Large intestine (tissue), 12 donors: Measurements from ENCODE around the gene DLEU7. TPM values are rescaled to one million over a fixed set of nuclear protein-coding genes. Genes with fewer than 3 reads are reported as not detected.

Experiments used
- DNase-seq, 2 donors: peaks; one replicate each; pipeline versions ENCODE4 v3.0.0 to v3.0.0-alpha.2; 2013
- H3K27ac ChIP-seq: one replicate; pipeline ENCODE4 v1.5.1; 2013; ENCODE audit warnings: low read length
- H3K27me3 ChIP-seq: 2 replicates; pipeline ENCODE4 v1.6.1; 2013; ENCODE audit warnings: low read length; ENCODE audit not compliant: control insufficient read depth, insufficient read depth
- H3K36me3 ChIP-seq: 2 replicates; pipeline ENCODE4 v1.6.1; 2013; ENCODE audit warnings: low read length; ENCODE audit not compliant: control insufficient read depth, insufficient read depth
- H3K4me1 ChIP-seq: one replicate; pipeline ENCODE4 v1.6.1; 2013; ENCODE audit warnings: low read length; ENCODE audit not compliant: control insufficient read depth, insufficient read depth
- H3K4me3 ChIP-seq: one replicate; pipeline ENCODE4 v1.5.1; 2013; ENCODE audit warnings: low read length
- H3K9me3 ChIP-seq: one replicate; pipeline ENCODE4 v1.6.1; 2013; ENCODE audit warnings: mild to moderate bottlenecking, low read depth, low read length, moderate library complexity; ENCODE audit not compliant: control insufficient read depth
- WGBS: methylation state at CpG from one replicate; pipeline ENCODE4 v1.1.5; 2013; ENCODE audit warnings: low lambda C conversion rate; ENCODE audit not compliant: insufficient coverage; 5-methylcytosine and 5-hydroxymethylcytosine counted together
- long read RNA-seq, 11 donors: transcript quantifications; one replicate each; lab custom pipeline, GENCODE V29; 2026
- polyA plus RNA-seq: library from polyadenylated mRNA; unstranded; fragments of 120-200 nt; gene quantifications from one replicate; pipeline ENCODE4 v1.2.1, GENCODE V29; 2013

The DLEU7 gene
- 0.69 TPM for polyA plus RNA-seq
- long read RNA-seq, donor 1, result 0 reads
- long read RNA-seq, donor 2, result 0 reads
- long read RNA-seq, donor 3, result 0 reads
- long read RNA-seq, donor 4, result 0 reads
- long read RNA-seq, donor 5, result 0 reads
- long read RNA-seq, donor 6, partial matches to known transcripts, result 0 of 1 reads
- long read RNA-seq, donor 6, other reads (novel, unspliced or antisense), result 0 of 1 reads
- long read RNA-seq, donor 7, result 0 reads
- long read RNA-seq, donor 8, result 0 reads
- long read RNA-seq, donor 9, partial matches to known transcripts, result 0 of 1 reads
- long read RNA-seq, donor 9, other reads (novel, unspliced or antisense), result 0 of 1 reads
- long read RNA-seq, donor 10, partial matches to known transcripts, result 0 of 1 reads
- long read RNA-seq, donor 10, other reads (novel, unspliced or antisense), result 0 of 1 reads
- long read RNA-seq, donor 11, partial matches to known transcripts, result 0 of 2 reads
- long read RNA-seq, donor 11, other reads (novel, unspliced or antisense), result 0 of 2 reads

DNA sequence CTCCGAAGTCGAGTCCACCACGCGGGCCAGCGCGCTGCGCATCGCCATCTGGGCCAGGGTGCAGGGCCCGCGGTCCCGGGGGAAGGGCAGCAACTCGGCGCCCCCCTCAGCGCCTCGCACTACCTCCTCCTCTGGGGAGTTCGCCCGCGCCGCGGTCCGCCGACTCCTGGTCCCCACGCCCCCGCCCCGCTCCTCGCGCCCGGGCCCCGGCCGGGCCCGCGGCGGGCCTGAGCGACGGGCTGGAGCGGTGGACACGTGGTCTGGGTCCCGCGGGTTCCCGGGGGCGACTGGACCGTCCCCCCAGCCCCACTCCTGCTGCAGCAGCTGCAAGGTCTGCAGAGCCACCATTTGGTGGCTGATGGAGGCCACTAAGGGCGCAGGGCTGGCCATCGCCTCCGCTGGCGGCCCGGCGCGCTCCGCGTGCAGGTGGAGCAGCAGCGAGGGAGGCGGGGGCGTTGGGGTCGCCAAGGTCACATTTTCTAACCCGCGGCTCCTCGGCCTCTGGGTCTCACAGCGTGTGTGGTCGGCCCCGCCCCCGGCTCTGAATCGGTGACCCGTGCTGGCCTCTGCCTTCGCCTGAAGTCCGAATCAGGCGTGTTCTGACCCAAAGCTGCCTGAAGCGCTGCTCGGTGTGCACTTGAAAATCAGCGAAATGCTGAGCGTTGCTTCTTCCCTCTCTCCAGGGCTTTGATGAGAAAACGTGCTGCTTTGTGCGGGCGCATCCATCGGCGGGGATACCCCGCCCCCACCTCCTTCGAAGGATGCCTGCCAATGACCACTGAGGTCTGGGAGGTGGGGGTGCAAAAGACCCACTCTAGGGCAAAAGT is at the start of gene DLEU7:
Gene DLEU7, minus strand, starts transcription at position 436 of the 827 bp plus-strand sequence. Its CDS starts 46 bp downstream, at position 390.
- no CpG with 5 or more reads among the region's 78 CpGs for WGBS
- H3K27me3 ChIP-seq, result peaks cover 20% of the 10 kb centered on the region
- no peaks in the 10 kb centered on the region for H3K9me3 ChIP-seq
- no peak within 1 kb of the TSS for H3K27ac ChIP-seq
- peaks cover 4% of the 10 kb centered on the region for H3K4me1 ChIP-seq
- DNase-seq, result peak in 1 of 2 donors; percentile 4
- H3K36me3 ChIP-seq, result no peaks in the 10 kb centered on the region
- H3K4me3 ChIP-seq, result peak within 1 kb of the TSS; percentile 20

DNA sequence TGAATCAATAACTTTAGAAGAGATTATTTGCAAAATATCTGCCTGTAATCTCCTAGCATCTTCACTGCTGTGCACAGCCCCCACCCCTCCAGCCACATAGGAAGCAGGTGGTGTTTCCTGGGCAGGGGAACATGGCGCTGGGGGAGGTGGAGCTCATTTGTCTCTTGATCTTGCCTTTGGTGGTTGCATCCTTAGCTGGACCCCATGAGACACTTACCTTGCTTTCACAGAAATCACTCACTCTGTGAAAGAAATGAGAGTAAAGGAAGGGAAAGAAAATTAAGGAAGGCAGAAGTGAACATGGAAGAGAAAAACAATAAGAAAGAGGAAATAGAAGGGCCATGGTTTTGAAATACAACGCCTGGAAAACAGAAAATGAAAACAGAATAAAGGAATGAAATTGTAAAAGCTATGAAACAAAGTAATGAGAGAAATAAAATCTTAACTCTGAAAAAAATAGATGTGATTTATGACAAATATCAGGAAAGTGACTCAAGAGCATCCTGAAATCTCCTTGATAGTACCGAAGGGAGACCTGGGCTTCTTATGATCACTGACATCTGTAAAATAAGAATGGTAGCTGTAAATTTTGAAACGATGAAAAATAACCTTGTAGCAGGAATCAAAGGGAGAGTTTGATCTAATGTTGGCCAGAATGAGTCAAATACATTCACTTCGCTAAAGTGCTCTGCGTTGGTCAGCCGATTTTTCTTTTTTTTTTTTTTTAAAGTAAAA is 48.9 kb upstream of the DLEU7 start:
- WGBS, result 90% methylated on average over 3 of the region's 7 CpGs

DNA sequence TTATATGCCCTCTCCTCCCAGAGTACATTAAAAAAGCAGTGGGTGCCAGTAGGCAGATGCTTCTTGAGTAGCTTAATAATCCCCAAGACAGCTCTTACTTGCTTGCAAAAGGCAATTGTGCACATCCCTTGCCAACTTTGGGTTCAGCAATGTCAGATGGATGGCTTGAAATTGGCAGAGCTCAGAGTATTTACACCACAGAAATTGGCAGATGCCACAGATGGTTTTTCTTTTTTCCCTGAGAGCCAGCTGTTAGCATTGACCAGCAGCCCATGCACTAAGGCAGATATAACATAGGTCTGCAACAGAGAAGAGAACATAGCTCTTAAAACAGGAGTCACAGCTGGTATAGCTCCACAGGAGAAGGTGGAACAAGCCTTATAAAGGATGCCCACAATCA is 47.7 kb upstream of the DLEU7 start:
- no peaks in the 10 kb centered on the region for H3K9me3 ChIP-seq
- no peaks in the 10 kb centered on the region for H3K36me3 ChIP-seq
- DNase-seq, result no peak
- H3K27me3 ChIP-seq, result no peaks in the 10 kb centered on the region
- no peaks in the 10 kb centered on the region for H3K4me1 ChIP-seq
- H3K4me3 ChIP-seq, result no peak overlapping the region
- no peak overlapping the region for H3K27ac ChIP-seq

More for the DNA sequence above, 48.9 kb upstream of the DLEU7 start:
- no peak overlapping the region for H3K27ac ChIP-seq
- H3K36me3 ChIP-seq, result no peaks in the 10 kb centered on the region
- no peak overlapping the region for H3K4me3 ChIP-seq
- no peaks in the 10 kb centered on the region for H3K9me3 ChIP-seq
- H3K4me1 ChIP-seq, result no peaks in the 10 kb centered on the region
- H3K27me3 ChIP-seq, result no peaks in the 10 kb centered on the region
- no peak for DNase-seq

- H3K27me3 ChIP-seq, result no peaks in the 10 kb centered on the region
- no peaks in the 10 kb centered on the region for H3K9me3 ChIP-seq
- no peaks in the 10 kb centered on the region for H3K4me1 ChIP-seq
- DNase-seq, result no peak
- H3K27ac ChIP-seq, result no peak overlapping the region
- no peak overlapping the region for H3K4me3 ChIP-seq
- no peaks in the 10 kb centered on the region for H3K36me3 ChIP-seq
- no CpG with 5 or more reads among the region's 1 CpG for WGBS
Observed at GRCh38 chr13:50889317-50889716, 45.8 kb upstream of the DLEU7 start.

GRCh38 chr13:50888362-50888761 is 44.9 kb upstream of the DLEU7 start:
- Histone ChIP-seq H3K9me3 (no peaks in the 10 kb centered on the region), H3K4me3 (no peak overlapping the region), H3K36me3 (no peaks in the 10 kb centered on the region), H3K27ac (no peak overlapping the region), H3K27me3 (no peaks in the 10 kb centered on the region), H3K4me1 (no peaks in the 10 kb centered on the region)
- no peak for DNase-seq
- 25% methylated on average over 1 of the region's 1 CpG for WGBS

DNA sequence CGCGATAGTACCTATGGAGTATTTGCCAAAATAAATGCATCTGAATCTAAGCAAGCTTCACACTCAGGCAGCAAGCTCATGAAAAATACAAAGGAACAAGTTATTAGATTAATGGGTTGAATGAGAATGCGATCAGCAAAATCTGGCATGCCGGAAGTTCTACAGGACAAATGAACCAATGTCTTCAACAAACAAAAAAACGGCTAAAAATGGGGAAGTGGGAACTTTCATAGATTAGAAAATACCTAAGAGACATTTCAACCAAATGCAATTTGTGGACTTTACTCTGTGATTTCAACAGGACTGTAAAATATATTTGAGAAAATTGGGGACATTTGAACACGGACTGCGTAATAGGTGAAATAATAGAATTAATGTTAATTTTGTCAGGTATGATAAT is 43.7 kb upstream of the DLEU7 start:
- WGBS, result 87% methylated on average over 3 of the region's 7 CpGs
- H3K27ac ChIP-seq, result no peak overlapping the region
- no peaks in the 10 kb centered on the region for H3K27me3 ChIP-seq
- DNase-seq, result no peak
- no peak overlapping the region for H3K4me3 ChIP-seq
- H3K36me3 ChIP-seq, result no peaks in the 10 kb centered on the region
- no peaks in the 10 kb centered on the region for H3K4me1 ChIP-seq
- H3K9me3 ChIP-seq, result no peaks in the 10 kb centered on the region

DNA sequence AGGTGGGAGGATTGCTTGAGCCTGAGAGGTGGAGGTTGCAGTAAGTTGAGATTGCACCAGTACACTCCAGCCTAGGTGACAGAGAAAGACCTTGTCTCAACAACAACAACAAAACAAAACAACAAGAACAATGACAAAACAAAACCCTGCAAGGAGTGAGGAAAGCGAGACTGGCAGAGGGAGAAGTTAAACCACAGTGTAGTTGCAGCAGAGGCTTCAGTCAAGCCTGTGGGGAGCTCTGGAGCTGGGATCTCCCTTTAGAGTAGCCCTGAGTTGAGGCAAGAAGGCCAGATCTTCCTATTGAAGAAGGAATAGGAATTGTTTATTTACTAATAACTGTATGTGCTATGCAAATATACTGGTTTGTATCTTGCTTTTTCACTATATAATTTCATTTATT is 40.8 kb upstream of the DLEU7 start:
- DNase-seq, result no peak
- no peak overlapping the region for H3K27ac ChIP-seq
- H3K4me1 ChIP-seq, result no peaks in the 10 kb centered on the region
- H3K4me3 ChIP-seq, result no peak overlapping the region
- no peaks in the 10 kb centered on the region for H3K36me3 ChIP-seq
- WGBS, result no CpG with 5 or more reads among the region's 1 CpG
- H3K9me3 ChIP-seq, result no peaks in the 10 kb centered on the region
- no peaks in the 10 kb centered on the region for H3K27me3 ChIP-seq

DNA sequence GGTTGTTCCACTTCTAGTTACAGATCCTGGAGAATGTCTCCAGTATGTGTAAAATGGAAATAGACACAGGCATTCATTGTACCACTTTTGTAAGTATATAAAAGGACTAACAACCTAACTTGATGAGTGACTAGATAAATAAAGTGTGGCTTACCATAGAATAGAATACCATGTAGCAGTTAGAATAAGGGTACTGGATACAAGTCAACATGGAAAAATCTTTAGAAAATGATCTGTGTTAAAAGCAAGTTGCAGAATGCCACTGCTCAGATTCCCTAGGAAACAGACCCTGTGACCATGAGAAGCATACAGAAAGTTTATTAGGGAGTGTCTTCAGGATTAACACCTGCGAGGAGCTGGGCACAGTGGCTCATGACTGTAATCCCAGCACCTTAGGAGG is 40.2 kb upstream of the DLEU7 start:
- Histone ChIP-seq H3K4me3 (no peak overlapping the region), H3K27me3 (no peaks in the 10 kb centered on the region), H3K36me3 (no peaks in the 10 kb centered on the region), H3K9me3 (no peaks in the 10 kb centered on the region), H3K4me1 (no peaks in the 10 kb centered on the region), H3K27ac (no peak overlapping the region)
- no peak for DNase-seq
- WGBS, result no CpG with 5 or more reads among the region's 1 CpG

DNA sequence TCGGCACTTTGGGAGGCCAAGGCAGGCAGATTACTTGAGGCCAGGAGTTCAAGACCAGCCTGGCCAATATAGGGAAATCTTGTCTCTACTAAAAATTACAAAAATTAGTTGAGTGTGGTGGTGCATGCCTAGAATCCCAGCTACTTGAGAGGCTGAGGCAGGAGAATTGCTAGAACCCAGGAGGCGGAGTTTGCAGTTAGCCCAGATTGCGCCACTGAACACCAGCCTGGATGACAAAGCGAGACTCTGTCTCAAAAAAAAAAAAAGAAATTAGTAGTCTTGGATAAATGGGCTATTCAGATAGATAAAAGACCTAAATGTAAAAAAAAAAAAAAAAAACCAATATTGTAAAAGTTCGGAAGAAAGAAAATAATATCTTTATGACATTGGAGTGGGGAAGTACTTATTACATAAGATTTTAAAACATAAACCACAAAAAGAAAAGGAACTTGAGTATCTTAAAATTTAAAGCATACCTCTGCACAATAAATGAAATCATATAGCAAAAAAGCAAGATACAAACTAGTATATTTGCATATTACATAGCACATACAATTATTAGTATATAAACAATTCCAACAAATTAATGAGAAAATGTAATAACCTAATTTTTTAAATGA is 39.4 kb upstream of the DLEU7 start:
- Histone ChIP-seq H3K4me3 (no peak overlapping the region), H3K4me1 (no peaks in the 10 kb centered on the region), H3K9me3 (no peaks in the 10 kb centered on the region), H3K36me3 (no peaks in the 10 kb centered on the region), H3K27ac (no peak overlapping the region), H3K27me3 (no peaks in the 10 kb centered on the region)
- DNase-seq, result no peak
- WGBS, result 100% methylated on average over 3 of the region's 5 CpGs

DNA sequence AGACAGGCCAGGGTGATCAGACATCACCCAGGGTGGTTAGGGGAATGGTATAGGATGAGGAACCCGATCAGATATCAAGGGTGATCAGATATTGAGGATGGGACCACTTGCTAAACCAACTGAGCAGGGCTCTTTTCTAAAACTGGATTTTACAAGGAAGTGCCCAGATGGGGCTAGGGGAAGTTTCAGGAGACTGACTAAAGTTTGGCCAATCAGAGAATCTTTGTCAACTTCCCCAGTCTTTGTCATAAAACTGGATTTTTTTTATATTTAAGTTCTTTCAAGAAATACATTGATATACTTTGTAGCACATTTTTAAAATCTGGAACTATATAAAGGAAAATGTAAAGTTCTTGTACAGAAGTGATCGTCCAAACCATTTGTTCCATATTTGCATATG is 30.5 kb upstream of the DLEU7 start:
- Histone ChIP-seq H3K36me3 (no peaks in the 10 kb centered on the region), H3K27me3 (no peaks in the 10 kb centered on the region), H3K9me3 (no peaks in the 10 kb centered on the region), H3K4me3 (no peak overlapping the region), H3K4me1 (no peaks in the 10 kb centered on the region), H3K27ac (no peak overlapping the region)
- DNase-seq, result no peak
- 80% methylated on average over 1 of the region's 2 CpGs for WGBS
